Measurements from ENCODE around the gene TBX5. TPM values are rescaled to one million over a fixed set of nuclear protein-coding genes. Genes with fewer than 3 reads are reported as not detected.

The TBX5 gene
- total and polyA plus RNA-seq, 2 experiments from 2014 or later: 0.21 TPM; not detected in 1

GRCh38 chr12:114425031-114425626, 19.2 kb upstream of the TBX5 start:
- DNase-seq (ENCODE audit: low spot score): no peak
- Mint-ChIP-seq H3K4me1 (no peaks in the 10 kb centered on the region), H3K4me3 (no peak overlapping the region), H3K27ac (no peak overlapping the region), H3K9me3 (no peaks in the 10 kb centered on the region), H3K36me3 (ENCODE audit: low read depth) (no peaks in the 10 kb centered on the region), H3K27me3 (ENCODE audit: insufficient read depth, low read depth, poor library complexity) (no peaks in the 10 kb centered on the region)
- Histone ChIP-seq H3K27ac (ENCODE audit: low read depth) (no peak overlapping the region), H4K20me1 (replicated peaks; ENCODE audit: insufficient read depth) (no peaks in the 10 kb centered on the region; the same call in 1 of the 2 replicates), H3K4me1 (ENCODE audit: insufficient read depth) (no peaks in the 10 kb centered on the region), H3K4me2 (no peak overlapping the region), H3K36me3 (ENCODE audit: insufficient read depth) (no peaks in the 10 kb centered on the region), H3K4me3 (no peak overlapping the region), H3K27me3 (ENCODE audit: insufficient read depth) (peaks cover 67% of the 10 kb centered on the region), H3K9me2 (ENCODE audit: insufficient read depth) (no peaks in the 10 kb centered on the region), H2AFZ (no peak overlapping the region), H3K79me2 (replicated peaks; ENCODE audit: insufficient read depth) (no peaks in the 10 kb centered on the region), H3F3A (replicated peaks; ENCODE audit: low read depth) (no peaks in the 10 kb centered on the region)
- TF ChIP-seq ETS1 (IDR thresholded peaks at IDR 0.05) (no peak), STAT1 (IDR thresholded peaks at IDR 0.05; ENCODE audit: unreplicated experiment) (no peak), NANOG (IDR thresholded peaks at IDR 0.05; ENCODE audit: borderline replicate concordance) (no peak), CTCF (conservative IDR thresholded peaks at IDR 0.05; ENCODE audit: low read depth in 2 of 2) (no peak), ZNF331 (CRISPR knock-in tag; IDR thresholded peaks at IDR 0.05; ENCODE audit: low read depth) (no peak), CREB1 (CRISPR knock-in tag; IDR thresholded peaks at IDR 0.05; ENCODE audit: low read depth) (no peak), EZH2 (IDR thresholded peaks at IDR 0.05; ENCODE audit: low read depth, unreplicated experiment) (no peak), EZH2phosphoT487 (IDR thresholded peaks at IDR 0.05; ENCODE audit: unreplicated experiment) (no peak), ZNF114 (CRISPR knock-in tag; IDR thresholded peaks at IDR 0.05) (no peak), JUNB (IDR thresholded peaks at IDR 0.05; ENCODE audit: unreplicated experiment) (no peak), POLR2AphosphoS5 (IDR thresholded peaks at IDR 0.05; ENCODE audit: low read depth) (no peak)
- TF ChIP-seq, protein P1, sequence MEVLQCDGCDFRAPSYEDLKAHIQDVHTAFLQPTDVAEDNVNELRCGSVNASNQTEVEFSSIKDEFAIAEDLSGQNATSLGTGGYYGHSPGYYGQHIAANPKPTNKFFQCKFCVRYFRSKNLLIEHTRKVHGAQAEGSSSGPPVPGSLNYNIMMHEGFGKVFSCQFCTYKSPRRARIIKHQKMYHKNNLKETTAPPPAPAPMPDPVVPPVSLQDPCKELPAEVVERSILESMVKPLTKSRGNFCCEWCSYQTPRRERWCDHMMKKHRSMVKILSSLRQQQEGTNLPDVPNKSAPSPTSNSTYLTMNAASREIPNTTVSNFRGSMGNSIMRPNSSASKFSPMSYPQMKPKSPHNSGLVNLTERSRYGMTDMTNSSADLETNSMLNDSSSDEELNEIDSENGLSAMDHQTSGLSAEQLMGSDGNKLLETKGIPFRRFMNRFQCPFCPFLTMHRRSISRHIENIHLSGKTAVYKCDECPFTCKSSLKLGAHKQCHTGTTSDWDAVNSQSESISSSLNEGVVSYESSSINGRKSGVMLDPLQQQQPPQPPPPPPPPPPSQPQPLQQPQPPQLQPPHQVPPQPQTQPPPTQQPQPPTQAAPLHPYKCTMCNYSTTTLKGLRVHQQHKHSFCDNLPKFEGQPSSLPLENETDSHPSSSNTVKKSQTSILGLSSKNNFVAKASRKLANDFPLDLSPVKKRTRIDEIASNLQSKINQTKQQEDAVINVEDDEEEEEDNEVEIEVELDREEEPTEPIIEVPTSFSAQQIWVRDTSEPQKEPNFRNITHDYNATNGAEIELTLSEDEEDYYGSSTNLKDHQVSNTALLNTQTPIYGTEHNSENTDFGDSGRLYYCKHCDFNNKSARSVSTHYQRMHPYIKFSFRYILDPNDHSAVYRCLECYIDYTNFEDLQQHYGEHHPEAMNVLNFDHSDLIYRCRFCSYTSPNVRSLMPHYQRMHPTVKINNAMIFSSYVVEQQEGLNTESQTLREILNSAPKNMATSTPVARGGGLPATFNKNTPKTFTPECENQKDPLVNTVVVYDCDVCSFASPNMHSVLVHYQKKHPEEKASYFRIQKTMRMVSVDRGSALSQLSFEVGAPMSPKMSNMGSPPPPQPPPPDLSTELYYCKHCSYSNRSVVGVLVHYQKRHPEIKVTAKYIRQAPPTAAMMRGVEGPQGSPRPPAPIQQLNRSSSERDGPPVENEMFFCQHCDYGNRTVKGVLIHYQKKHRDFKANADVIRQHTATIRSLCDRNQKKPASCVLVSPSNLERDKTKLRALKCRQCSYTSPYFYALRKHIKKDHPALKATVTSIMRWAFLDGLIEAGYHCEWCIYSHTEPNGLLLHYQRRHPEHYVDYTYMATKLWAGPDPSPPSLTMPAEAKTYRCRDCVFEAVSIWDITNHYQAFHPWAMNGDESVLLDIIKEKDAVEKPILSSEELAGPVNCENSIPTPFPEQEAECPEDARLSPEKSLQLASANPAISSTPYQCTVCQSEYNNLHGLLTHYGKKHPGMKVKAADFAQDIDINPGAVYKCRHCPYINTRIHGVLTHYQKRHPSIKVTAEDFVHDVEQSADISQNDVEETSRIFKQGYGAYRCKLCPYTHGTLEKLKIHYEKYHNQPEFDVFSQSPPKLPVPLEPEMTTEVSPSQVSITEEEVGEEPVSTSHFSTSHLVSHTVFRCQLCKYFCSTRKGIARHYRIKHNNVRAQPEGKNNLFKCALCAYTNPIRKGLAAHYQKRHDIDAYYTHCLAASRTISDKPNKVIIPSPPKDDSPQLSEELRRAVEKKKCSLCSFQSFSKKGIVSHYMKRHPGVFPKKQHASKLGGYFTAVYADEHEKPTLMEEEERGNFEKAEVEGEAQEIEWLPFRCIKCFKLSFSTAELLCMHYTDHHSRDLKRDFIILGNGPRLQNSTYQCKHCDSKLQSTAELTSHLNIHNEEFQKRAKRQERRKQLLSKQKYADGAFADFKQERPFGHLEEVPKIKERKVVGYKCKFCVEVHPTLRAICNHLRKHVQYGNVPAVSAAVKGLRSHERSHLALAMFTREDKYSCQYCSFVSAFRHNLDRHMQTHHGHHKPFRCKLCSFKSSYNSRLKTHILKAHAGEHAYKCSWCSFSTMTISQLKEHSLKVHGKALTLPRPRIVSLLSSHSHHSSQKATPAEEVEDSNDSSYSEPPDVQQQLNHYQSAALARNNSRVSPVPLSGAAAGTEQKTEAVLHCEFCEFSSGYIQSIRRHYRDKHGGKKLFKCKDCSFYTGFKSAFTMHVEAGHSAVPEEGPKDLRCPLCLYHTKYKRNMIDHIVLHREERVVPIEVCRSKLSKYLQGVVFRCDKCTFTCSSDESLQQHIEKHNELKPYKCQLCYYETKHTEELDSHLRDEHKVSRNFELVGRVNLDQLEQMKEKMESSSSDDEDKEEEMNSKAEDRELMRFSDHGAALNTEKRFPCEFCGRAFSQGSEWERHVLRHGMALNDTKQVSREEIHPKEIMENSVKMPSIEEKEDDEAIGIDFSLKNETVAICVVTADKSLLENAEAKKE (CRISPR knock-in tag; IDR thresholded peaks at IDR 0.05): no peak
- TF ChIP-seq, protein P2, sequence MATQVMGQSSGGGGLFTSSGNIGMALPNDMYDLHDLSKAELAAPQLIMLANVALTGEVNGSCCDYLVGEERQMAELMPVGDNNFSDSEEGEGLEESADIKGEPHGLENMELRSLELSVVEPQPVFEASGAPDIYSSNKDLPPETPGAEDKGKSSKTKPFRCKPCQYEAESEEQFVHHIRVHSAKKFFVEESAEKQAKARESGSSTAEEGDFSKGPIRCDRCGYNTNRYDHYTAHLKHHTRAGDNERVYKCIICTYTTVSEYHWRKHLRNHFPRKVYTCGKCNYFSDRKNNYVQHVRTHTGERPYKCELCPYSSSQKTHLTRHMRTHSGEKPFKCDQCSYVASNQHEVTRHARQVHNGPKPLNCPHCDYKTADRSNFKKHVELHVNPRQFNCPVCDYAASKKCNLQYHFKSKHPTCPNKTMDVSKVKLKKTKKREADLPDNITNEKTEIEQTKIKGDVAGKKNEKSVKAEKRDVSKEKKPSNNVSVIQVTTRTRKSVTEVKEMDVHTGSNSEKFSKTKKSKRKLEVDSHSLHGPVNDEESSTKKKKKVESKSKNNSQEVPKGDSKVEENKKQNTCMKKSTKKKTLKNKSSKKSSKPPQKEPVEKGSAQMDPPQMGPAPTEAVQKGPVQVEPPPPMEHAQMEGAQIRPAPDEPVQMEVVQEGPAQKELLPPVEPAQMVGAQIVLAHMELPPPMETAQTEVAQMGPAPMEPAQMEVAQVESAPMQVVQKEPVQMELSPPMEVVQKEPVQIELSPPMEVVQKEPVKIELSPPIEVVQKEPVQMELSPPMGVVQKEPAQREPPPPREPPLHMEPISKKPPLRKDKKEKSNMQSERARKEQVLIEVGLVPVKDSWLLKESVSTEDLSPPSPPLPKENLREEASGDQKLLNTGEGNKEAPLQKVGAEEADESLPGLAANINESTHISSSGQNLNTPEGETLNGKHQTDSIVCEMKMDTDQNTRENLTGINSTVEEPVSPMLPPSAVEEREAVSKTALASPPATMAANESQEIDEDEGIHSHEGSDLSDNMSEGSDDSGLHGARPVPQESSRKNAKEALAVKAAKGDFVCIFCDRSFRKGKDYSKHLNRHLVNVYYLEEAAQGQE (IDR thresholded peaks at IDR 0.05; ENCODE audit: unreplicated experiment): no peak
- no peak for ATAC-seq
